Muscle layer of duodenum (tissue), 2 donors: ENCODE results near the gene SNW1.
A peak's percentile ranks its signal among the peaks of the same experiment; 100 is the strongest.

Source experiments
- H3K27ac ChIP-seq: one replicate; pipeline ENCODE4 v1.7.0; 2013; ENCODE audit warnings: mild to moderate bottlenecking, low read length
- H3K27me3 ChIP-seq: one replicate; pipeline ENCODE4 v1.7.0; 2013; ENCODE audit warnings: low read depth, mild to moderate bottlenecking, control low read depth, low read length
- H3K36me3 ChIP-seq, 2 donors: one replicate each; pipeline ENCODE4 v1.7.0; 2013; ENCODE audit warnings: low read length in 2 of 2, control low read depth in 1 of 2, mild to moderate bottlenecking in 1 of 2; ENCODE audit not compliant: insufficient read depth in 2 of 2, control insufficient read depth in 1 of 2
- H3K4me1 ChIP-seq, 2 donors: one replicate each; pipeline ENCODE4 v1.7.0; 2013; ENCODE audit warnings: low read length in 2 of 2, mild to moderate bottlenecking in 2 of 2, control low read depth in 1 of 2, moderate library complexity in 1 of 2; ENCODE audit not compliant: insufficient read depth in 2 of 2, control insufficient read depth in 1 of 2
- H3K4me3 ChIP-seq, 2 donors: one replicate each; pipeline ENCODE4 v1.7.0; 2013; ENCODE audit warnings: low read length in 2 of 2, low read depth in 1 of 2, mild to moderate bottlenecking in 1 of 2
- H3K9me3 ChIP-seq, 2 donors: one replicate each; pipeline ENCODE4 v1.7.0; 2013; ENCODE audit warnings: low read length in 2 of 2, control low read depth in 1 of 2, mild to moderate bottlenecking in 1 of 2; ENCODE audit not compliant: control insufficient read depth in 1 of 2
- donor health status: healthy.

Gene SNW1

GRCh38 chr14:77746064-77746702 is 14.8 kb downstream of the SNW1 start:
- Histone ChIP-seq H3K4me3 (no peak overlapping the region), H3K4me1 (no peaks in the 10 kb centered on the region), H3K27ac (no peak overlapping the region), H3K36me3 (peaks cover 28 to 46% of the 10 kb centered on the region in 2 donors), H3K27me3 (no peaks in the 10 kb centered on the region), H3K9me3 (no peaks in the 10 kb centered on the region)

GRCh38 chr14:77741438-77741837 is 19.5 kb downstream of the SNW1 start:
- Histone ChIP-seq H3K27me3 (no peaks in the 10 kb centered on the region), H3K9me3 (no peaks in the 10 kb centered on the region), H3K27ac (no peak overlapping the region), H3K36me3 (peaks cover 20 to 38% of the 10 kb centered on the region in 2 donors), H3K4me3 (no peak overlapping the region), H3K4me1 (no peaks in the 10 kb centered on the region)

DNA sequence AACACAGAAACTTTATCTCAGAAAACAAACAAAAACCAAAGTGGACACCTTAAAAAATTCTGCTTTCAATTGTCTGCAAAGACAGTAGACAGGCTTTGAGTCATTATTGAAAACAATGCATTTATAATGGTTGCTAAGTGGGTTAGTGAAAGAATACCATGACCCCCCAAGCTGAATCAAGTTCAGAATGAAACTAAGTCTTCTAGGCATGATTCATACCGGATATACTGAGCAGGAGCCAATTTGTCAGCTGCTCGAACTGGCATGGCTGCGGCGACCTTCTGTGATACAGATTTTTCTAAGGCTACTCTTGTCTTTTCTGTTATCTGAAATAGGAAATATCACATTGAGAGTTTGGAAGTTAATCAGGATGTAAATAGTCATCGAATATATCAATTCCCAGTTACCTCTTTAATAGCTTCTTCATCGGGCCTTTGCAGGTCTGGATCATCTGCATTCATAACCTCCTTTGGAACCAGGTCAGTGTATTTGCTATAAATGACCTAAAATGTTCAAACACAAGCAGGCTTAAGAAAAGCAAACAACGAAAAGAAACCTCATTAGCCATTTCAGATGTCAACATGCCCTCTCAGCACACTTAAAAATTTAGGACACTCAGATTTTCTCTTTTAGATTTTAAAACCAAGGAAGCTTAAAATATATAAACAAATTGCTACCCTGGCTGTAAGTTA is 22.3 kb downstream of the SNW1 start:
- Histone ChIP-seq H3K27me3 (no peaks in the 10 kb centered on the region), H3K36me3 (peaks cover 32 to 46% of the 10 kb centered on the region in 2 donors), H3K4me1 (no peaks in the 10 kb centered on the region), H3K27ac (no peak overlapping the region), H3K4me3 (no peak overlapping the region), H3K9me3 (no peaks in the 10 kb centered on the region)

DNA sequence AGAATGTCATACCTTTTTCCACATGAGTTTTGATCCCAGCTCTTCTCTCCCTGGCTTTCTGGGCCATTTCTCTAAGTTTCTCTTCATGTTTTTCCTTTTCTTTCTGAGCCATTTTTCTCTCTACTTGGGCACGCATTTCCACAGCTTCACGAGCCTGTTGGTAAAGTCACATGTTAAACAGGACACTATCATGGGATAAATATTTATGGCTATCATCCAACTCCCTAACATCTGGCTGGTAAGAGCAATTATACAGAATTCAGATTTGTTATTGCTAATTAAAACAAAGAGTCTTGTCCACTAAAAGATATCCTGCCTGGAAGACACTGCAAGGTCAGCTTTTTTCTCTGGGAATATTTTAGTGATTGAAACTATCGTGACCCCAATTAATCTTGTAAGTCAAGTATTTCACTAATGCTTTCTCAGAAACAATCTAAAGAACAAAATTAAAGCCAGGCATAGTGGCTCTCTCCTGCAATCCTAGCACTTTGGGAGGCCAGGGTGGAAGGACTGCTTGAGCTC is 29.9 kb downstream of the SNW1 start:
- H3K4me3 ChIP-seq: no peak overlapping the region
- H3K27ac ChIP-seq: no peak overlapping the region
- no peaks in the 10 kb centered on the region for H3K9me3 ChIP-seq
- H3K27me3 ChIP-seq: no peaks in the 10 kb centered on the region
- peaks cover 63 to 96% of the 10 kb centered on the region in 2 donors for H3K36me3 ChIP-seq
- no peaks in the 10 kb centered on the region for H3K4me1 ChIP-seq

- H3K9me3 ChIP-seq: no peaks in the 10 kb centered on the region
- H3K4me1 ChIP-seq: no peaks in the 10 kb centered on the region
- H3K27me3 ChIP-seq: no peaks in the 10 kb centered on the region
- peaks cover 52 to 90% of the 10 kb centered on the region in 2 donors for H3K36me3 ChIP-seq
- no peak overlapping the region for H3K4me3 ChIP-seq
- H3K27ac ChIP-seq: no peak overlapping the region
These were observed 38.7 kb downstream of the SNW1 start for GRCh38 chr14:77722301-77722700.

GRCh38 chr14:77721437-77721836 is 39.5 kb downstream of the SNW1 start:
- H3K27me3 ChIP-seq: no peaks in the 10 kb centered on the region
- H3K36me3 ChIP-seq: peaks cover 53 to 90% of the 10 kb centered on the region in 2 donors
- no peak overlapping the region for H3K27ac ChIP-seq
- no peaks in the 10 kb centered on the region for H3K4me1 ChIP-seq
- no peaks in the 10 kb centered on the region for H3K9me3 ChIP-seq
- no peak overlapping the region for H3K4me3 ChIP-seq

DNA sequence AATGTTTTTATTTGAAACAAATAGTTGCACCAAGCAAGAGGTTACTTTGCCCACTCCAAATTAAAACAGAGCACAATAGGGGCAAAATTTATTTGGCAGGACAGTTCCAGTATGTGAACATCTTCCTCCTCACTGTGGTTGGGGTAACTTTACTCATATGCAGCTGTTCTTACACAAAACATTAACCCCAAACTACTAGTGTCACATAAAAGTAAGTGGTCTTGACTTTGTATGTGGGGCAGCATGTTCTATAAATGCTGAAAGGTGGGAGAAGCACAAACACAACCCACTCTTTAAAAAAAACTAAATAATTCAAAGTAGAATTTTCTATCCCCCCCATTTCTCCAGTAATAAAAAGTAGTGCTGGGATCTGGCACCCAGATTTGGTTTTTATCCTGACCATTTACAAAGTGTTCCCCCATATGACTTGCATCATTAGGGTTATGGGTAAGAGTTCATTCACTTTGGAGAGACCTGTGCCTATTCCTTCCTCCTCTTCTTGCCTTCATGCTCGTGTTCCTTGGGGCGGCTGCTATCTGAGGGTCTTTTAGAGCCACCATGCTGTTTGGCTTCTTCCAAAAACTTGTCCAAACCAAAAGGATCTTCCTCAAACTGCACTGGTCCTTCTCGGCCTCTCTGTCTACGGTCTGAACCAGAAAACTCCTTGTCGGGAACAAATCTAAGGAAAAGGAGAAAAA is 43.2 kb downstream of the SNW1 start:
- Histone ChIP-seq H3K4me1 (no peaks in the 10 kb centered on the region), H3K27ac (no peak overlapping the region), H3K27me3 (no peaks in the 10 kb centered on the region), H3K36me3 (peaks cover 48 to 81% of the 10 kb centered on the region in 2 donors), H3K9me3 (no peaks in the 10 kb centered on the region), H3K4me3 (no peak overlapping the region)

DNA sequence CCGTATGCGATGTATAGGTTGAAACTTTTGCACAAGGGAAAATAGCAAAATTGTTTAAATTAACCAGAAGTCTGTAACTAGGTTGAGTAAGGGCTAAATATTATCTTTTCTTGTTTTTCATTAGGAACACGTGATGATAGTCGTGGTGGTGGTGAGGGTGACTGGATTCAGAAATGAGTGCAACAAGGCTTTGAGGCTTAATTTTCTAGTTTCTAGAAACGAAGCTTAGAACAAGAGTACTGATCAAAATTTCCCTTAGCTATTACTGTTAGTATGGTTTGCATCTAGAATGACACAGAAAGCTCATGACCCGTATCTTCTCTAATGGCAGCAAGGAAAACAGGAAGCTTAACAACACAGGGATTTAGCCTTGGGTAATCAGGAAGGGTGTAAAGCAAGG is 46.0 kb downstream of the SNW1 start:
- no peak overlapping the region for H3K4me3 ChIP-seq
- peaks cover 35 to 73% of the 10 kb centered on the region in 2 donors for H3K36me3 ChIP-seq
- H3K27ac ChIP-seq: no peak overlapping the region
- peaks cover 0 to 2% of the 10 kb centered on the region in 2 donors for H3K4me1 ChIP-seq
- H3K9me3 ChIP-seq: no peaks in the 10 kb centered on the region
- no peaks in the 10 kb centered on the region for H3K27me3 ChIP-seq

- no peaks in the 10 kb centered on the region for H3K27me3 ChIP-seq
- no peak overlapping the region for H3K27ac ChIP-seq
- peaks cover 16 to 32% of the 10 kb centered on the region in 2 donors for H3K36me3 ChIP-seq
- H3K4me3 ChIP-seq: no peak overlapping the region
- H3K9me3 ChIP-seq: no peaks in the 10 kb centered on the region
- H3K4me1 ChIP-seq: peaks cover 17 to 34% of the 10 kb centered on the region in 2 donors
These were observed 50.6 kb downstream of the SNW1 start for GRCh38 chr14:77710364-77710763.

DNA sequence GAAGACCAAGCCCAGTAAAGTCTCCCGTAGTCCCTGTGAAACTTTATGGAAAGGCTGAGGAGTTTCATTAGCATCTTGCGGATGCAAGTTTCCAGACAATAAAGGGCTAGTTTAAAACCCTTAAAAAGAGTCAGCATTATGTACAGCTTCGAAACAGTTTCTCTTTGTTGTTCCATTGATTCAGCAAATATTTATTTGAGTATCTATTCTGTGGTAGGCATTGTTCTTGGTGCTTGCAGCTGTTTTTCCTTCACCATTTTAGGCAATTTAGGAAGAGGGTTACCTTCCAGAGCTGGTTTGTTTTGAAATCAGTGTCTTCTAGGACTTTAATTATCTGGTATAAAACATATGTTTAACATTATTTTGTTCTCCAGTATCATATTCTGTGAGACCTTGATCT is 51.5 kb downstream of the SNW1 start:
- peaks cover 17 to 34% of the 10 kb centered on the region in 2 donors for H3K4me1 ChIP-seq
- H3K27me3 ChIP-seq: no peaks in the 10 kb centered on the region
- no peaks in the 10 kb centered on the region for H3K9me3 ChIP-seq
- H3K36me3 ChIP-seq: peaks cover 13 to 26% of the 10 kb centered on the region in 2 donors
- peak overlapping the region; percentile 81 to 100 for H3K4me3 ChIP-seq
- no peak overlapping the region for H3K27ac ChIP-seq

GRCh38 chr14:77708749-77709148 is 52.2 kb downstream of the SNW1 start:
- peaks cover 19 to 31% of the 10 kb centered on the region in 2 donors for H3K36me3 ChIP-seq

More at GRCh38 chr14:77708749-77709148, 52.2 kb downstream of the SNW1 start:
- peak overlapping the region; percentile 81 to 100 for H3K4me3 ChIP-seq
- H3K27ac ChIP-seq: peak overlapping the region; percentile 57
- H3K9me3 ChIP-seq: no peaks in the 10 kb centered on the region
- peaks cover 17 to 34% of the 10 kb centered on the region in 2 donors for H3K4me1 ChIP-seq
- no peaks in the 10 kb centered on the region for H3K27me3 ChIP-seq
